ENCODE measurements around the gene PLXNB2.
A peak's percentile ranks its signal among the peaks of the same experiment; 100 is the strongest.

PLXNB2 gene

DNA sequence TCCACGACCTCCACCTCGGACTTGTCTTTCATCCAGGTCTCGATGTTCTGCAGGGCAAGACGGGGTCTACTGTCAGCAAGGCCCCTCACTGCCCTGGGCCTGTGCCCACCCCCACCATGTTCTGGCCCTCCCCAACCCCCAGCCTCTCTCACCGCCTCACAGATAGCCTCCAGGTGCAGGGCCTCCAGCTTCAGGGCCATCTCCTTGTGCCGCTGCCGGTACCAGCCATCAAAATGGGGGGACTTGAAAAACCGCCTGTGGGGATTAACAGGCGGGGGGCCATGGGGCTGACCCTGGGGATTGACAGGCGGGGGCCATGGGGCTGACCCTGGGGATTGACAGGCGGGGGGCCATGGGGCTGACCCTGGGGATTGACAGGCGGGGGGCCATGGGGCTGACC, 4.9 kb upstream of the PLXNB2 start:
- no peak for DNase-seq (ENCODE audit: low read depth)

DNA sequence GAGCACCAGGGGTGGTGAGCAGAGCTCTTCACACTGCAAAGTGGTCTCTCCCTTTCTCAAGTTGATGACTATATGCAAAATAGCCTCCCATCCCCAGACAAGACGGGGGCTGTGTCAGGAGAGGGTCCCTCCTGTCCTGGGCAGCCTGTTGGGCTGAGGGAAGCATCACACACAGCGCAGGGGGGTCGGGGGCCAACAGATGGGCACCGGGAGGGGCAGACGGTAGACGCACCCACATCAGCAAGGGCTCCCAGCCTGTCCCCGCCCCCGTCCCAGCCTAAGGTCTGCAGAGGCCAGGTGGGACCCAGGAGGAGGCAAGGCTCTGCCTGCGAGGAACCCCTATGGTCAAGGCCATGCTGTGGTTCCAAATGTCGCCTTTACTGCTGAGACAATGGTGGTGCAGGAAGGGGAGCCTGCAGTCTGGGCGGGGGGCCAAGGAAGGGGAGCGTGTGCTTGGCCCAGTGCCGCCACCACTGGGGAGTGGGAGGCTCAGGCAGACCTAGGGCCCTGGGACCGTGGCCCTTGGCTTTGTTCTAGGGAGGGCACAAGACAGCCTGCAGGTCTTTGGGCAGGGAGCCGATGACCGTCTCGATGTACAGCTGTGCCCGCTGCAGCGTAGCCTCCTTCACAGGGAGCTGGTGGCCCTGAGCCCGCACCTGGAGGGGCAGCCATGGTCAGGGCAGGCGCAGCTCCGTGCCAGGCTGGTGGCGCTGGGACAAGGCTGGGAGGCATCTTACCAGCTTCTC, 4.3 kb upstream of the PLXNB2 start:
- no peak for DNase-seq (ENCODE audit: low read depth)

DNA sequence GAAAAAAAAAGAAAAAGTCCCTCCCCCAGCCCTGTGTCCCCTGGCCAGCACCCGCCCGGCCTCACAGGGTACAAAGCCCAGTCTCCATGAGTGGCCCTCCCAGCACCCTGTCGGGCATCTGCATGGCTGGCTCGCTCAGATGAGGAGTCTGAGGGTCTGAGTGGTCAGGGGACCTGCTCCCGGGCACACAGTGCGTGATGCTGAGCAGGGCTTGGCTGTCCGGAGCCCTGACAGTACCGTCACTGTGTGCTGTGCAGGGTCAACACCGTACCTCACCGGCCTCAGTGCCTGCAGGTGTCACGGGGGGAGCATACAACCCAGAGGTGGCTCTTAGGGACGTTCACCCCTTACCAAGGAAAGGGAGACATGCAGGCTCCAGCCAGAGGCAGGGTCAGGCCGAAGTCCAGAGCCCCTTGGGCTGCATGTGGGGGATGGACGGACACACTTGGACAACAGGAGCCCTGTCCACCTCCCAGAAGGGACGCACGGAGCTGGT, 3.6 kb upstream of the PLXNB2 start:
- no peak for DNase-seq (ENCODE audit: low read depth)

DNA sequence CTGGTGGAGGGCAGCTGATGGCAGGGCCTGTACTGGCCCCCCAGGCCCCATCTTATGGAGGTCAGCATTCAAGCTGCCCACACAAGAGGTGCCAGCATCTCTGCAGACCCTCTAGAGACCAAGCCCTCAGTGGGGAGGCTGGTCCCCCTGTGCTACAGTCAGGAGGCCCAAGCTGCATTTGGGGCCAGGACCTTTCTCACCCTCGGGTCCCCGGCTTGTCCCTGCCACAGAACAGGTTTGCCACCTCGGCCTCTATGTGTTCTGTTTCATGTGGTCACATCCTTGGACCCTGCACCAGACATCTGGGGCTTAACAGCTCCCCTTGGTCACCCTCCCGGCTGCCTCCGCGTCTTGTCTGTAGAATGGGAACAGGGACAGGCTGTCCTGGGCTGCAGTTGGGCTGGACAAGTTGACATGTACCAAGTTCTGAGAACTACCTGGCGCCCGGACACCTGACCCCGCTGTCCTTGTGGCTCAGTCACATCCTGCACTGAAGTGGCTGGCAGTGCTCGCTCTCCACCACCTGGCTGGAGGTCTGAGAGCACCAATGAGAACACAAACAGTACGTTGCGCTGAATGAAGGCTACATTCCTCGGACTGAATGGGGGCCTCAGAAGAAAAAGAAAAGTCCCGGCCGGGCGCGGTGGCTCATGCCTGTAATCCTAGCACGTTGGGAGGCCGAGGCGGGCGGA, 2.7 kb upstream of the PLXNB2 start:
- no peak for DNase-seq (ENCODE audit: low read depth)

DNA sequence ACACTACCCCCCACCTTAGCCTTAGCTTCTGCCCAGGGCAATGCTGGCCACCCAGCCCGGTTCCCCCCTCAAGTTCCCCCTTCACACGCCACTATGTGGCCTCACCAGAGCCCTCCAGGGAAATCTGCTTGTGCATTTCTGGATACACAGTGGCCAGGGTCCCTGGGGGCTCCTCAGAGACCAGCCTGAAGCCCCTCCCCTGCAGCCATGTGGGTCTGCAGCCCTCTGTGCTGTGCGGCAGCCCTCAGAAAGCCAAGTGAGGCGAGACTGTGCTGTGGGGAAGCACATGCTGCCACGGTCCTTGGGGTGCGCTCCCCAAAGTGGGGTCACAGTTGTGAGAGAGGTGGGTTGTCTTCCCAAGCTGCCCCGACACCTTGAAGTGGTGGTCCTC, 2.1 kb upstream of the PLXNB2 start:
- no peak for DNase-seq (ENCODE audit: low read depth)

DNA sequence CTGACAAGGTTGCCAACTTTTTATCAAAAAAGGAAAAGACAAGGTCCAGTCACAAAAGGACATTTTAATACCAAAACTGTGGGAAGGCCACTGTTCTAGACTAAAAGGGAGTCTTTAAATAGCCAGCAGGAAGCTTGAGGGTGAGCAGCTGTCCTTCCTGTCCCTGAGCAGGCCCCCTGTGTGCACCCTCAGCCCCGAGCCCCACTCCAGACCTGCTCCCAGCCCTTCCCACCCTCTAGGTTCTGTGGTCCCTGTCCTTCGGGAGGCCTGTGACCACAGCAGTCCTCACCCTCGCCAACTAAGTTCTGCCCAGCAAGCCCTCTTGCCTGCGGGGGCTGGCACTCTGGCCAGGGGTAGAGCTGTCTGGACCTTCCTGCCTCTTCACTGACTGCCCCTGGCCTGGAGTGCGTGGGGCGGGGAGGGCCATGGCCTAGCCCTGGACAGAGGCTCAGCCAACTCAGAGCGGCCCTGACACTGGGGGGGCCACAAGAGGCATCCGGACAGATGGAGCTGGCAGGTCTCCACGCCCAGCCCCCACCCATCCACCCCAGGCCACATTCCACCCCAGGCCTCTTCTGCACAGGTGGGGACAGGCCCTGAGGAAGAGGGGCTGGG, 1.6 kb upstream of the PLXNB2 start:
- DNase-seq (ENCODE audit: low read depth), result no peak

DNA sequence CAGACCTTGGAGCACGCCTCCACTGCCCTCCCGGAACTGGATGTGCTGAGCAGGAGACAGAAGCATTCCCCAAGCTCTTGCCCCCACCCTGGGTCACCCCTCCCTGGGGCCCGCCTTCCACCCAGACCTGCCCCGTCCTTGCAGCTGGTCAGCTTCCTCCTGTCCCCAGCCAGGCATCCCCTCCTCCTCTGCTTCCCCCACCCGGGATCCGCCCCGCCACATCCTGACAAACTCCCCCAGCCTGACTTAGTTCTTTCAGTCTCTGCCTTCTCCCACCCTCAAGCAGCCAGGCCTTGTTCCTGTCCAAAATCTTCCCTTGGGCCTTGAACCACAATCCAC, 1.1 kb upstream of the PLXNB2 start:
- no peak for DNase-seq (ENCODE audit: low read depth)

DNA sequence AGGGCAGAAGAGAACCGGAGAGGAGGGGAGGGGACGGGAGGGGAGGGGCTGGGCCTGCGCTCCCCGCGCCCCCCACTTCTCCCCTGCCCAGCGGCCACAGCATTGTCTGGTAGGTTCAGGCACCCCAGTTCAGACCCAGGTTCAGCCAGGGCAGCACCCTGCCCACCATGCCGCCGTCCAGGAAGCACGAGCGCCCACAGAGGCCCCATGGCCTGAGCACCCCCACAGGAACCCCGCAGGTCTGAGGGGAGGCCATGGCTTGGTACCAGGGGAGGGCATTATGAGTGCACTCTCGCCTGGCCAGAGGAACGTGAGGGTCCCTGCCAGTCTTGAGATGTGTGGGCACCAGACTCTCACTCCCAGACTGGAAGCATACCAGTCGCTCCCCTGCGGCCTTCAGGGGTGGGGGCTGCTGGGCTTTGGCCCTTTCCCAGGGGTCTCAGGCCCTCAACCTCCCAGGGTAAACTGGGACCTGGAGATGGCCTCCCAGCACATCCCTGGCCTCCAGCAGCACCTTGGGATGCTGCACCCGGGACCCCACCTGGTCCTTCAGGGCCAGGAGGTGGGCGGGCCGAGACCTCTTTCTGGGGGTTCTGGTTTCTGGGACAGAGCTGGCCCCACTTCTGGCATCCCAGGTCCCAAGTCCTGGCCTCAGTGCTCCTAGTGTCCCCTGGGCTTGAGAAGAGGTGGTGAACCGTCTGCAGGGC, 597 bp upstream of the PLXNB2 start:
- DNase-seq (ENCODE audit: low read depth), result no peak

DNA sequence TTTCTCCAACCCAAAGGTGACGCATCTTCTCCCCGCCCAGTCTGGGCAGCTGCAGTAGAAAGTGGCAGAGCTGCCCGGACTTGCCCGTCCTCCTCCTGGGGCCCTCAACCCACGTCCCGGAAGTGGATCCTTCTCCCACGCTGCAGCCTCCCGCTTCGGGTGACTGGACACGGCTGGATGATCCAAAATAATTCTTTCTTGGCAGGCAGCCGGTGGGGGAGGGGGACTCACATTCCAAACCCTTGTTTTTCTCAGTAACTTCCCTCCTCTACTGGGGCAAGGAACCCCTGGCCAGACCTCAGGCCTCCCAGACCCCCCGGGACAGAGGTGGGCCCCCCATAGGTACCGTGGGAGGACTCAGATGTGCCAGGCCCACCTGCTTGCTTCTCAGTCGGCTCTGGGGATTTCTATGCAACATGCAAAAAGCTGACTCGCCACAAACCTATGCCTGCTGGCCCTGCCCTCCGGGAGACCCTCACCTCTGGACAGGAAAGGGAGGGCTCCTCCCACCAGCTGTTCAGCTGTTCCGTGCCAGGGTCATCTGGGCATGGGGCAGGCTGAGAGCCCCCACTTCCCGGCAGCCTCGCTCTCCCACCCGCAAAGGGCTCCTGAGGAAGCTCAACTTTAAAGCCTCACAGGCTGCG, 1.4 kb downstream of the PLXNB2 start:
- peak; percentile 92 for DNase-seq (ENCODE audit: low read depth)

DNA sequence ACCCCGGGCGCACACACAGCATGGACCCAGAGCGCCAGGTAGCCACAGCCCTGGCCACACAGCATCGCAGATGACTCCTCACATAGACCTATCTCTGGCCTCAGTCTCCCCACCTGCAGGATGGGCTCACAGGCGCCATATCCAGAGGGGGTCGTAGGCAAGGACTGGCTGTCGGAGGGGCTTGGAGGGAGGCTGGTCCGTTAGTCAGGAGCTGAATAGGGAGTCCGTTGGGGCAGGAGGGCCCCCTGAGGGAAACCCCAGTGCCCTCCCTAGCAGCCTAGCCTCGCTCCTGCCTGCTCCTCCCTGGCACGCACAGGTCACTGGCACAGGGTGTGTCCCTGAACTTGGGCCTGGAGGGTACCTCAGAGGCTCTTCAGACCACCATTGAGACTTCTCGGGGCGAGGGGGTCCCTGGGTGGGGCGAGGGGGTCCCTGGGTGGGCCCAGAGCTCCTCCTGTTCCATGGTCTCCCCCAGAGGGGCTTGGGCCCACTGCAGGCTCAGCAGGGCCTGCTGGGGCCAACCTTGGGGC, 2.0 kb downstream of the PLXNB2 start:
- DNase-seq (ENCODE audit: low read depth), result no peak

DNA sequence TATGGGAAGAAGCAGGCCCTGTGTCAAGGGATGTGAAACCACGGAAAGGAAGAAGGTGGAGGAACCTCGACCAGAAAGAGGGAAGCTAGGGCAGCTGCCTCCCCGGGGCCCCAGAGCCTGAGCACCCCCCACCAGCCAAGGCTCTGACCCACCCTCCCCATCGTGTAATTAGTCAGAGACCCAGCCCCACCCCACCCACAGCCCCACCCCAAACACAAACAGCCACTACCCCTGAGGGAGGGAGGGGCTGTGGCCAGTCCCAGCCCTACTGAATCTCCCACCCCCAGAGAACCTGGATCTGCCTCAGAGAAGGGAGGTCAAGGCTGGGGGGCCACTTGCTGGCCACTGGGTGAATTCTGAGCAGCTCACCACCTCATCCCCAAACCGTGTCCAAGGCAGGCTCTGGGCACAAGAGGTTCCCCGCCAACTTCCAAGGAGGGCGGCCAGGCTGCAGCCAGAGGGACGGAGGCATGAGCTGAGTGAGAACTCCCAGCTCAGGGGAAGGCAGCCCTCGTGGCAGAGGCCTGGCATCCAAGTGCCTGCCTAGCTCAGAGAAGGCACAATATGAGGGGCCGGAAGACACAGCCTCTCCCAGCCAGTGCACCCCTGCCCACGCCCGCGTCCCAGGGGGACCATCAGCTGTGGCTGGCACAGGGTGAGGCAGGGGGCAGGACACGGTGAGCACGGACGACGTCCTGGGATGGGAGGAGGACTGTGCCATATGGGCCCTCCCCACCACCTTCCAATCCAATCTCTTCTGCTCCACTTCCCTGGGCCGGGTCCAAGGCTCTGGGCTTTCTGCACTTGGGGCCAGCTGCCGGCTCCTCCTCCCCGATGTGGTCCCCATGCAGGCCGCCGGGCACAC, 2.7 kb downstream of the PLXNB2 start:
- no peak for DNase-seq (ENCODE audit: low read depth)

DNA sequence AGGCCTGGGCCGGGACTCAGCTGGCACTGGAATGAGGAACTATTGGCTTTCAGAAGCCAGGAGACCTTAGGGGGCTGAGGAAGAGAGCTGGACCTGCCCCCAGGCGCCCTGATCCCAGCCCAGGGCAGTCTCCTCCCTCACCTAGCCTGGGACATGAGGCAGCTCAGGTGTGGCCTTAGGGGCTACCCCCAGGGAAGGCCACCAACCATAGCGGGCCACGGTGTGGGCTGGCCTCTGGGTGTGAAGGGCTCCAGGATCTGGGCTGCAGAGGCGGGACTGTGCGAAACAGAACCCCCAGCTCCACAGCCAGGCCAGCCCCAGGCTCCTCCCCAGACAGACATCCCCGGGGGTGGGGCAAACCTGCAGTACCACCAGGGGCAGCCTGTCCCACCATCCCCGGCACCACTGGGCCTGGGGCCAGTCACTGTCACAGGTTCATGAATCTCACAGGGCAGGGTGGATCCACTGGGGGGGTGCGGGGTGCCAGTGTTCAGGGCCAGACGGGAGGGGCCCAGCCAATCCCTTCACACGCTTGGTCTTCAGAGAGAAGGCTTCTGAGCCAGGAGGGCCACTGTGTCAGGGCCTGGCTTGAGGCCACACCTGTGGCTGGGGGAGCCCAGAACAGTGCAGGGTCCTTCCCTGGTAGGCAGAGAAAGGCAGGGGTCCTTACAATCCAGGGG, 3.5 kb downstream of the PLXNB2 start:
- DNase-seq (ENCODE audit: low read depth), result no peak

DNA sequence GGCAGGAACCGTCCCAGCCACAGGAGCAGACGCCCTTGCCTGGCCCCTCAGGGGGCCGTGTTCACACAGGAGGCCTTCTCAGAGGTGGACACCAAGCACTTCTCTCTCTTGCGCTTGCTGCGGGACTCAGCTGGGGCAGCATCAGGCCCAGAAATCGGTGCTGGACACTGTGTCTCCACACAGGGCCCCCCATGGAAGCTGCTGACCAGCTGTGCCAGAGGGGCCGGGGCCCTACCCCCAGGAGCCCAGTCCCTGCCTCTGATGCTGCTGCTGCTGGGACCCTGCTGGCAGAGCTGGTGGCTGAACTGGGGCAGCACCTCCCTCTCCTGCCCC, 4.0 kb downstream of the PLXNB2 start:
- no peak for DNase-seq (ENCODE audit: low read depth)

DNA sequence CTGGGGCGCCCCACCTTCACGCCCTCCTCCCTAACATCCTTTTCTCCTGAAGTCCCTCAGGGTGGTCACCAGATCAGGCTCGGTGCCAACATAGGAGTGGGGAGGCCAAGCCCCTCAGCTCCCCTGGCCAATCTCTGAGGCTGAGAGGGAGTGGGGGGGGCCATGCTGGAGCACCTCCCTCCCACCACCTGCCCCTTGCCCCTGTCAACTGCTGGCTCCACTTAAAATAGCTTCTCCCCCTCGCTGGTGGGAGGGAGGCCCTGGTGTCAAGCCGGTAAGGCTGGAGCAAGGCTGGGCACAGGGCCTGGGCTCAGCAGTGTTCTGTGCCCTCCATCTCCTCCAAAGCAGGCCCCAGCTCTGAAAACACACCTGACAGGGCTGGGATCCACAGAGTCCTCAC, 4.9 kb downstream of the PLXNB2 start:
- DNase-seq (ENCODE audit: low read depth), result no peak

DNA sequence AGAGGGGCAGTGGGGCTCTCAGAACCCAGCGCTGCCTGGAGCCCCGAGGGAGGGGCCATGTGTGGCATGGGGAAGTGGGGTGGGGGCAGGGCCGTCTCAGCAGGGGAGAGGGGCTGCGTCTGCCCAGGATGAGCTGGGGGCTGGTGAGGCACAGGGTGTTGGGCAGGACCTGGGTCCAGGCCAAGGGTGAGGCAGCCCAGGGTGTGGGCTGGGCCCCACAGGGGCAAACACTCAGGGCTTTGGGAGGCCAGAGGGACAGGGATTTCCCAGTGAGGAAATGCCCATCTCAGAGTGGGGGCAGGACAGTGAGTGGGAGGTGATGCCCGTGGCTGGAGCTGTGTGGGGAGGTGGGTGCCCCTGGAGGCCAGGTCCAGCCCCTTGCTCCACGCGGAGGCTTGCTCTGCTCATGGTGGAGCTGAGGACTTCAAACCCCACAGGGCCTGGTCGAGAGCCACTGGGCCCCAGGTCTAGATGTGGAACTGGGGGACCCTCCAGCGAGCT, 5.4 kb downstream of the PLXNB2 start:
- no peak for DNase-seq (ENCODE audit: low read depth)

DNA sequence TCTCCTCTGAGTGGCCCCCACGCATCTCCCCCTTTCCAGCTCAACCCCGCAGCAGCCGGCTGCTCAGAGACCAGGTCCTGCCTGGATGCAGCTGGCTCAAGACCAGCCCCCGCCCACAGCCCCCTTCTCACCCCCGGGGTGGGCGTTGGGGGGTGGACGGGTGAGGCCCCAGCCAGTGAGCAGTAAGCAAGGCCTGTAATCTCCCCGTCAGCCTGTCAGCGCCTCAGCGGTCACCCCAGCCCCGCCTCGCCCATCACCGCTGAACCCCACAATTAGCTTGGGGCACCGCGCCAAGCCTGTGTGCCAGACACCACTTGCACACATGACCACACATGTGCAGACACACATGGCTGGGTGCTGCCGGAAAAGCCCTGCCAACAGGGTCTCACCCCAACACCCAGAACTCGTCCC, 5.9 kb downstream of the PLXNB2 start:
- no peak for DNase-seq (ENCODE audit: low read depth)

DNA sequence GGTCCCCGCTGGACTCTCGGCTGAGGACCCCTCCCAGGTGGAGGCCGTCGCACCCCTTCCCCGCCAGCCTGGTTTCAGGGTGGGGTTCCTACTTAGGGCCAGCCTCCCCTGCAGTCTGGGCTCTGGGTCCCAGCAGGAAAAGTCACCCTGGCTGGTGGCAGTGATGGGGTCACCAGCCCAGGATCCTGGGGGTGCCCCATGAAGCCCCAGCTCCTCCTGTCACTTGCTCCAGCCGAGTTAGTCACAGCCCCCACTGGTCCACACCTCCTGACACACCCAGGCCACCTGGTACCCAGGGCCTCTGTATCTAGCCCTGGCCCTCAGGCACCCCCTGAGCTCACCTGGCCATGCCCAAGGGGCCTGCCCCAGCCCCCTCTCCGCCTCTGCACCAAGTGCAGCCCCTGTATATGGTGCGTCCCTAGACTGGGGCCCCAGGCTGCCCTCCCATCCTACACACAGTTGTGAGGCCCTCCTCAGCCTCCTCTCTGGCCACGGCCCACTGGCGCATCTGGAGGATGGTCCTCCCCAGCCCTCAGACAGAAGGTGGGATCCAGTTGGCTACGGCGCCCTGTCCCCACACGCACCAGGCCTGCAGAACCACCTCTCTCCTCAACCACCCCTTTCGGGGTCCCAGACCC, 6.7 kb downstream of the PLXNB2 start:
- no peak for DNase-seq (ENCODE audit: low read depth)

DNA sequence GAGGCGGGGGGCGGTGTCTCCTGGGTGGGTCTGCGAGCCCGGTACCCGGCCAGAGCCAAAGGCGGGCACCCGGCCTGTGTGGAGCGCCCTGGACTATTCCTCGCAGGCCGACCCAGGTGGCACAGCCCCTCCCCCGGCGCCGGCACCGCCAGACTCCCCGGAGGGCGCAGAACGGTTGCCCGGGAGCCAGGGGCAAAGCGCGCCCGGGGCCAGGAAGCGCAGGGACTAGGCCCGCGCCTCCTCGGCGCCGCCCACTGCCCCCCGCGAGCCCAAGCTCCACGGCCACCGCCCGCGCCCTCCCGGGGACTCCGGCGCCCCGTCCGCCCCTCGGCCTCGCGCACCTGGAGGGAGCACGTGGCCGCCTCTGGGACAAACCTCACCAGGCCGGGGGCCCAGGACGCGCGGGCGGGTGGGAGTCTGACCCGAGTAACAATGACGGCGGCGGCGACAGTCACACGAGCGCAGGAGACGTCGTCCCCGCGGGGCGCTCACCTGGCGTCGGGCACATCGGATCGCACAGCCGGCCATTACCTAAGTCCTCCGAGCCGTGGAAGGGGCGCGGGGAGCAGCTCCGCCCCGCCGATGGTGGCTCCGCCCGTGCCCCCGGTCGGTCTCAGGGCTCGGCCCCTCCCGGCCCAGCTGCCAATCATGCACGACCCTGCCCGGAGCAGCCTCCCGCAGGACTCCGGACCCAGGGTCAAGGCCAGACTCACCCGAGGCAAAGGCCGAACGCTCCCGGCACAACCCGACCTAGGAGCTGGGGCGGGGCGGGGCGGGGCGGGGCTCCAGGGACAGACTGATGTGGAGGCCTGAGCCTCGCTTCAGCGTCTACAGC, 7.4 kb downstream of the PLXNB2 start:
- DNase-seq (ENCODE audit: low read depth), result no peak
